Stimulated activated naive CD4-positive, alpha-beta T cell treated with Interleukin-2 at 50 U/mL for 16 hours (primary cell): ENCODE measurements around the gene ACSS2.

Experiments used
- DNase-seq: peaks from one replicate; lab custom pipeline; 2025; lab: John Stamatoyannopoulos, UW

ACSS2 gene

DNA sequence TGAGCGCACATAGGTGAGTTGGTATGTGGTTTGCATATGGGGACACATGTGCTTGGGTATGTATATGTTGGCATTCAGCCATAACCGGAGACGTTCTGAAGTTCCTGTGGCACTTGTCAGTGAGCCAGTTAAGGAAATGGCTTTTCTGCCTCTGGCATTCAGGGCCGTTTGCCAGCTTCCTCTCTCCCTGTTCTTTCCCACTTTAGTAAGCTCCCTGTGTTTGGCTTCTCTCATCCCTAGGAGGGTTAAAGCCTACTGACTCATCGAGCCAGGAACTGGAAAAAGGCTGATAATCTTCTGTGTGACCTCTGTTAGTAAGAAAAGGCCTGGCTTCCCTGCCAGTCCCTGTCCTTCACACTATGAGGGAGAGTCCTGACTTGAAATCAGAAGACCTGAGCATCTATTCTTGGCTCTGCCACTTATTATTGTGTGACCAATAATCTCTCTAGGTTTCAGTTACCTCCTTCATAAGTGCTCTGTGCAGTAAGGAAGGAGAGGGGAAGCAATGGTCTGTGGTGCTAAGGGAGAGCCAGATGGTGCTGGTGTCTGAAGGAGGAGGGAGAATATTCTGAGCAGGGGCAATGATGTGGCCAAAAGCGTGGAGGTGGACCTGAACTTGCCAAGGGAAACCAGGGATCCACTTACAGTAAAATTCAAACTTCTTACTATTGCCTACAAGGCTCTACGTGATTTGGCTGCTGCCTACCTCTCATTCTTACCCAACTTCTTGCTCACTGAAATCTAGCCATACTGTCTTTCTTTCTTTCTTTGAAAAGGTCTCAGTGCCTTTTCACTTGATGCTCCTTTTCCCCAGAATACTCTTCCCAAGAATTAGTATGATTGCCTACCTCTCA is 31.4 kb downstream of the ACSS2 start:
- no peak for DNase-seq

DNA sequence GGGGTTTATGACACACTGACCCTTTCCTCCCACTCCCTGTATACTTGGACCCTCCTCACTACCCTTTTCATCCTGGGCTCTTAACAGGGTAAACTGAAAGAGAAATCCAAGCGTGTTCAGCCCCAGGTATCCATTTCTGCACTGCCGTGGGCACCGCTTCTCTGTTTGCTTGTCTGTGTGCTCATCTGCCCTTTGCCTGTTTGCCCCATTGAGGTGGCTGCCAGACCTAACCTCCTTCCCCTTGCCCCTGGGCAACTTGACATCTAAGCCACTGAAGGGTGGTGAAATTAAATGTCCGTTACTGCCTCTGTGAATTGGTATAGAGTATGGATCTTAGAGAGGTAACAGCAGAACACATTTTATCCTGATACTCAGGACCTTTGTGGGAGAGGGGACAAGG is 38.7 kb downstream of the ACSS2 start:
- no peak for DNase-seq

- DNase-seq, result no peak
Observed at GRCh38 chr20:34915749-34916455, 39.5 kb downstream of the ACSS2 start.

GRCh38 chr20:34916774-34917354 is 40.5 kb downstream of the ACSS2 start:
- no peak for DNase-seq

GRCh38 chr20:34920055-34920454 is 43.6 kb downstream of the ACSS2 start:
- no peak for DNase-seq

GRCh38 chr20:34921436-34921835 is 45.0 kb downstream of the ACSS2 start:
- DNase-seq, result no peak

DNA sequence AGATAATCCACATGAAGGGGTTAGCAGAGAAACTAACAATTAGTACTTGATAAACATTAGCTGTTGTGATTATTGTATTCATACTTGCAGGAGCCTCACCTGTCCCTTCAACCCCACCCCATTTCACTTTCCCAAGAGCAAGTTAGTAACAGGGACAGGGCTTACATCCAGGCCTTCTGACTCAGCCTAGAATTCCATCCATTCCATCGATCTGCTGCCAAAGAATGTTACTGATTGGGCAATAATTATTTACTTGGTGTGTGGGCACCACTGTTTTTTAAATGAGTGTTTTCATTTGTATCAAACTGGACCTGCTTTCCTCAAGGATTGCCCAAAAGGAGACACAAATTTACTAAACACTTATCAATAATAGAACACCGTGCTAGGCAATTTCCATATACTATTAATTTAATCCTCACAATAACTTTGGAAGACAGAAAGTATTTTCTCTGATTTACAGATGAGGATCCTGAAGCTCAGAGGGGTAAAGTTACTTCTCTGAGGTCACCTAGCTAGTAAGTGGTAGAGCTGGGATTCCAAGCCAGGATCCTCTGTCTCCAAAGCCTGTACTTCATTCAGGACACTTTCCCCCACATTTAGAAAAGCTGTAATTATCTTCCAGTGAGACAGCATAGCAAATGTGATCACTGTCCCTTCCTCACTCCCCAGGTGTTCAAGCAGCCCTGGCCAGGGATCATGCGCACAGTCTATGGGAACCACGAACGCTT is 46.4 kb downstream of the ACSS2 start:
- DNase-seq, result no peak

DNA sequence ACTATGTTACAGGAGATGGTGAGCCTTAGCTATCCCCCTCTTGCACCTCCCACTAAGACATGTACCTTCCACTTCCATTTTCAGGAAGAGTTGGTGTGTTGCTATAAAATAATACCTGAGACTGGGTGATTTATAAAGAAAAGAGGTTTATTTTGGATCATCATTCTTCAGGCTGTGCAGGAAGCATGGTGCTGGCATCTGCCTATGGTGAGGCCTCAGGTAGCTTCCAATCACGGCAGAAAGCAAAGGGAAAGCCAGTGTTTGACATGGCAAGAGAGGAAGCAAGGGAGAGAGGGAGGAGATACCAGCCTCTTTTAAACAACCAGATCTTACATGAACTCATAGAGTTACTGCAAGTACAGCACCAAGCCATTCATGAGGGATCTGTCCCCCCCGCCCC is 47.0 kb downstream of the ACSS2 start:
- DNase-seq, result no peak

- DNase-seq, result no peak
Observed at GRCh38 chr20:34925341-34925740, 48.9 kb downstream of the ACSS2 start.

DNA sequence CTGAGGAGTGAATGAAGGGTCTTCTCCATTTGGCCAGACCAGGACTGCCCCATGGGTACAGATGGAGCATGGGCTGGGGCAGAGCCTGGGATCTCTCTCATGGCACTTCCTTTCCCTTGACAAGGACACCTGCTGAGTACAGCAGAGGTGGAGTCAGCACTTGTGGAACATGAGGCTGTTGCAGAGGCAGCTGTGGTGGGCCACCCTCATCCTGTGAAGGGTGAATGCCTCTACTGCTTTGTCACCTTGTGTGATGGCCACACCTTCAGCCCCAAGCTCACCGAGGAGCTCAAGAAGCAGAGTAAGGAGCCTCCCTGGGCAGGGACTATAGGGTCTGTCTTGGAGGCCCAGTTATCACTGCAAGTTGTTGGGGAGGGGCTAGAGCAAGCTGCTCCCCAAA is 49.6 kb downstream of the ACSS2 start:
- DNase-seq, result no peak

DNA sequence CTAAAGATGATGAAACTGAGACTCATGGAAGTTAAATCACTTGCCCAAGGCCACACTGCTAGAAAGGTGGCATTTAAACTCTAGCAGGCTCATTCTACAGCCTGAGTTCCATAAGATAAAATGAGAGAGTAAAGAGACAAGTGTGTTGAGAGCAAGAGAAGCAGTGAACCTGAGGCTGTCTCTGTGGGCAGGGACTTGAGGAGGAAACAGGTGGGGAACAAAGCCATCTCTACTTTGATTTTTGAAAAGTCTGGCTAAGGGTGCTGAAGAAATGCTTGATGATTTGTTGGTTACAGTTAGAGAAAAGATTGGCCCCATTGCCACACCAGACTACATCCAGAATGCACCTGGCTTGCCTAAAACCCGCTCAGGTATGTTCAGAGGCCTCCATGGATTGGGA is 50.2 kb downstream of the ACSS2 start:
- no peak for DNase-seq

GRCh38 chr20:34927736-34928135 is 51.3 kb downstream of the ACSS2 start:
- DNase-seq, result no peak

- DNase-seq, result no peak
Observed at GRCh38 chr20:34928411-34928810, 52.0 kb downstream of the ACSS2 start.

GRCh38 chr20:34931771-34932170 is 55.4 kb downstream of the ACSS2 start:
- DNase-seq, result no peak

GRCh38 chr20:34938466-34939163 is 62.2 kb downstream of the ACSS2 start:
- DNase-seq, result no peak

GRCh38 chr20:34940081-34940481 is 63.7 kb downstream of the ACSS2 start:
- no peak for DNase-seq

DNA sequence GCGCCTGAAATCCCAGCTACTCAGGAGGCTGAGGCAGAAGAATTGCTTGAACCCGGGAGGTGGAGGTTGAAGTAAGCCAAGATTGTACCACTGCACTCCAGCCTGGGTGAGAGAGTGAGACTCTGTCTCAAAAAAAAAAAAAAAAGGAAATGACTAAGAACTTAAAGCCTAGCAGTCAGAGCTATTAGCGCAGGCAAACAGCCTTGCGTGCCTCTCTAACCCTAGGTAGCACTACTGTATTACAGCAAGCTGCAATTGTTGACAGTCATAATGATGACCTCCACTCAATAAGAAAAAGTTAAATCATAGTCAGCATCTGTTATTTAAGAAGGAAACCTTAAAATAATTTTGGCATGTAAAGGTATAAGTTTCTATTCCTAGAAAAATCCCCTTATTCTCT is 64.8 kb downstream of the ACSS2 start:
- no peak for DNase-seq

GRCh38 chr20:34942301-34942700 is 65.9 kb downstream of the ACSS2 start:
- DNase-seq, result no peak

DNA sequence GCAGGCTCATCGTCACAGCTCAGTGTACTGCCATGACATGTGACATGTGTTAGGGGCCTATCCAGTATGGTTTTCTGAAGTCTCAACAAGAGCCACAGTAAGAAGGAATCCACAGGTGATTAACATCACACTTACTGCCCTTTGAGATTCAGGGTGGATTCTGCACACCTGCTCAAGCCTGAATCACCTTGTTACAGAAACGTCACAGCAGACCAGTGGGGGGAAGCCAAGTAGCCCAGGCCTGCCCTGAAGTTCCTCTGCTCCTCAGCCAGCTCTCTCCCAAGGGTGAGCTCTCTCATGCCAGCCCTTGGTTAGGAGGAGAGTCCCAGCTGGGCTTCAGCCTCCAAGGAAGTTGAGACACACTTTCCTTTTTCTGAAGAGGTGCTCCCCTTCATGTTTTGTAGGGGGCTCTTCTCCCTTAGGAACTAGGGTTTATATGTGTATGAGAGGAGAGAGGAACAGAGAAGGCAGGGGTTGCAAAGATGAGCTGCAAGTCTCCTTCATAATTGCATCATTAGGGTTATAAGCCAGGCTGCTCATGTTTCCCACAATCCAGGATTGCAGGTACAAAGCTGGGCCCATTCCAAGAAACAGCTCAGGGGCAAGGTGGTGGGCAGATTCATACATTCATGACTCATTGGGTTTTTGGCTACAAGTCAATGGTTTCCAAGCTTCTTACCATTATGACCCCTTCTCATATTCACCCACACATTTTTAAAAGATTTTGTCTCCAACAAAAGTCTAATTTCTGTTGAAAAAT is 67.6 kb downstream of the ACSS2 start:
- no peak for DNase-seq

DNA sequence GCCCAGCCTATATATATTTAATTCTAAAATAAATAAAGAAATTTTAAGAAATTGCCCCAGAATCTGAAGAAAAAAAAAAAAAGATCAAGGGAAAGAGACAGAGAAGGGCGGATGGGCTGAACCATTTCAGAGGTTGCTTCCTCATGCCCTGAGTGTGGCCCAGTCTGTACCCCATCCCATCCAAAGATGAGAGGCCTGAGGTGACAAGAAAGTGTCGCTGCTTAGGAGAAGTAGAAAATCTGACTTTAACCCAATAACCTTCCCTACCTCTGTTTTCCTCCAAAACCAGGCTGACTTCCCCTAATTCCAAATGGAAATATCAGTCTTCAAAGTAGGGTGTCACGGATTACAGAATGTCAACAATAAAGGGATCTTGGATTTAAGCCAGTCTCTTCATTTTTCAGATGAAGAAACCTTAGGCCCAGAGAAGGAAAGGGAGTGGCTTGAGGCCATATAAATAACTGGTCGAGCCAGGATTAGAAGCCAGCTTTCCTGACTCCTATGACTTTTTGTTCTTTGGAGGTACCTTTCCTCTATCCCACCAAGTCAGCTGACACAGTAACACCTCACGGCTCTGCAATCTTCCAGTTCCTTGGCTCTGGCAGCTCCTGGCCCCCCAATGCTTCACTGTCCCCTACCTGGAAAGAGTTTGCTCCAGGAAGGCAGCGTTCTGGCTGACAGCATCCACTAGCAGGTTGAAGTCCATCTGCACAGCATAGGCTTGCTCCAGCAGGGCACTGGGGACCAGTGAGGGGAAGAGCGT is 69.1 kb downstream of the ACSS2 start:
- no peak for DNase-seq
